Measurements from ENCODE around the gene SUCLG1. TPM values are rescaled to one million over a fixed set of nuclear protein-coding genes. Genes with fewer than 3 reads are reported as not detected.

The SUCLG1 gene
- total and polyA plus RNA-seq, 2 of the 8 experiments (the other 6 are each of a cell fraction or from before 2014, with no cell fraction given), result 19.9 to 40.0 TPM

- H3K4me1 ChIP-seq (replicated peaks in 1 of 4; ENCODE audit: control insufficient read depth in 3 of 4, insufficient read depth in 4 of 4, low read length in 3 of 4), result no peaks in the 10 kb centered on the region
- H4K5ac ChIP-seq (ENCODE audit: insufficient read length, low read depth, low read length), result no peak overlapping the region
- H2AK5ac ChIP-seq (ENCODE audit: low read depth, low read length), result no peak overlapping the region
- no peak overlapping the region for H3K4me2 ChIP-seq (ENCODE audit: insufficient read depth in 1 of 2, low read depth in 2 of 2, low read length in 2 of 2)
- H3K56ac ChIP-seq (replicated peaks; ENCODE audit: insufficient read length, low read depth, low read length), result no peak overlapping the region
- H2BK20ac ChIP-seq (ENCODE audit: low read length), result no peak overlapping the region
- H3K79me2 ChIP-seq (ENCODE audit: control insufficient read depth in 1 of 2, insufficient read depth in 2 of 2, low read length in 2 of 2), result no peaks in the 10 kb centered on the region
- FAIRE-seq (no peak), DNase-seq (ENCODE audit: low read depth in 1 of 2, low spot score in 2 of 2) (no peak)
- H3K9me3 ChIP-seq (ENCODE audit: insufficient read depth in 2 of 2, low read depth in 1 of 2, low read length in 1 of 2), result no peaks in the 10 kb centered on the region
- H3K9ac ChIP-seq (replicated peaks in 1 of 4; ENCODE audit: extremely low read depth in 1 of 4, low read depth in 3 of 4, low read length in 3 of 4), result no peak overlapping the region
- H3K27ac ChIP-seq (ENCODE audit: low read depth, low read length), result no peak overlapping the region
- ChIA-PET POLR2A (ENCODE audit: partially characterized antibody) (no interaction called here), CTCF (ENCODE audit: partially characterized antibody) (interaction anchor here (0.7 to 3.1 kb wide), 8 partner anchors 8 to 356 kb away, joined by 3 to 16 read pairs (median 4); no protein-coding TSS in a partner anchor)
- no peak overlapping the region for H3K18ac ChIP-seq (ENCODE audit: extremely low read depth, low read length)
- H2AFZ ChIP-seq (ENCODE audit: low read length), result no peak overlapping the region
- no peak overlapping the region for H2BK120ac ChIP-seq (replicated peaks; ENCODE audit: low read depth, low read length)
- no peaks in the 10 kb centered on the region for H4K20me1 ChIP-seq (replicated peaks in 1 of 2; ENCODE audit: control insufficient read depth in 1 of 2, insufficient read depth in 2 of 2, low read length in 2 of 2)
- peaks cover 0 to 3% (median 0%) of the 10 kb centered on the region in 4 experiments; a peak in 1 of 8 replicates for H3K36me3 ChIP-seq (ENCODE audit: control insufficient read depth in 2 of 4, insufficient read depth in 4 of 4, low read length in 3 of 4)
- H3K14ac ChIP-seq (ENCODE audit: insufficient read length), result no peak overlapping the region
- no peak overlapping the region for H3K4ac ChIP-seq (replicated peaks; ENCODE audit: insufficient read length, low read depth, low read length)
- H4K91ac ChIP-seq (replicated peaks; ENCODE audit: insufficient read length, low read length), result no peak overlapping the region
- H3K79me1 ChIP-seq (ENCODE audit: low read depth, low read length), result no peaks in the 10 kb centered on the region
- no peak overlapping the region for H2BK12ac ChIP-seq (ENCODE audit: low read depth, low read length)
- no peak overlapping the region for H4K8ac ChIP-seq (ENCODE audit: extremely low read depth, insufficient read depth, low read length)
- no peaks in the 10 kb centered on the region for H3K27me3 ChIP-seq (replicated peaks in 1 of 4; ENCODE audit: control insufficient read depth in 3 of 4, extremely low read depth in 1 of 4, insufficient read depth in 3 of 4, low read length in 3 of 4)
- H2BK5ac ChIP-seq (ENCODE audit: low read depth, low read length), result no peak overlapping the region
- no peak overlapping the region for H3K23ac ChIP-seq (ENCODE audit: insufficient read length)
- H3K23me2 ChIP-seq (ENCODE audit: low read depth, low read length), result no peaks in the 10 kb centered on the region
- H3K4me3 ChIP-seq (ENCODE audit: extremely low read depth in 1 of 4, insufficient read depth in 2 of 4, low read depth in 3 of 4, low read length in 4 of 4), result no peak overlapping the region
- H2BK15ac ChIP-seq (ENCODE audit: low read length), result no peak overlapping the region
- no peak for TF ChIP-seq NRF1 (IDR thresholded peaks at IDR 0.05; ENCODE audit: low read depth, low read length)
- no peak for TF ChIP-seq CTBP2 (IDR thresholded peaks at IDR 0.05; ENCODE audit: borderline replicate concordance, insufficient read depth, insufficient read length, low read length)
- TF ChIP-seq JUN (IDR thresholded peaks at IDR 0.05; ENCODE audit: low read depth, low read length), result no peak
- TF ChIP-seq RAD21 (IDR thresholded peaks at IDR 0.05 in 1 of 2, conservative IDR thresholded peaks at IDR 0.05 in 1 of 2; ENCODE audit: low read depth in 2 of 2, low read length in 2 of 2), result peak; percentile 50 to 61
- no peak for TF ChIP-seq RBBP5 (IDR thresholded peaks at IDR 0.05; ENCODE audit: borderline replicate concordance, low read depth, low read length)
- TF ChIP-seq CBX8 (IDR thresholded peaks at IDR 0.05; ENCODE audit: borderline replicate concordance, low read depth, low read length), result no peak
- TF ChIP-seq TAF7 (optimal IDR thresholded peaks at IDR 0.05; ENCODE audit: borderline replicate concordance, low read depth, low read length), result no peak
- TF ChIP-seq CTCF (IDR thresholded peaks at IDR 0.05; ENCODE audit: control extremely low read depth in 1 of 3, insufficient read depth in 1 of 3, low read depth in 1 of 3, low read length in 3 of 3), result peak in 1 of 3 experiments; percentile 56; a peak in 2 of 4 replicates
Measured at GRCh38 chr2:84424152-84424551, 34.9 kb downstream of the SUCLG1 start.

Measured in H1 (cell line).